Ascending aorta (tissue), 2 donors: ENCODE measurements around the gene PNKD. TPM values are rescaled to one million over a fixed set of nuclear protein-coding genes. Genes with fewer than 3 reads are reported as not detected.

Source experiments
- DNase-seq, 2 donors: peaks; one replicate each; pipeline ENCODE4 v3.0.0-alpha.2; 2019; ENCODE audit warnings: low spot score in 2 of 2
- H3K27ac ChIP-seq, 2 donors: fragments of 200-600 bp; sonication (generic); one replicate each; pipeline ENCODE4 v1.5.1; 2016 to 2017; ENCODE audit warnings: mild to moderate bottlenecking in 1 of 2
- H3K27me3 ChIP-seq: fragments of 200-600 bp; sonication (generic); one replicate; pipeline ENCODE4 v1.5.1; 2017
- H3K36me3 ChIP-seq, 2 donors: fragments of 200-600 bp; sonication (generic); one replicate each; pipeline ENCODE4 v1.5.1; 2016
- H3K4me1 ChIP-seq, 2 donors: fragments of 200-600 bp; sonication (generic); one replicate each; pipeline ENCODE4 v1.5.1; 2016 to 2017; ENCODE audit warnings: mild to moderate bottlenecking in 1 of 2
- H3K4me3 ChIP-seq, 2 donors: fragments of 200-600 bp; sonication (generic); one replicate each; pipeline ENCODE4 v1.5.1; 2016 to 2017; ENCODE audit warnings: mild to moderate bottlenecking in 1 of 2
- H3K9me3 ChIP-seq, 2 donors: fragments of 200-600 bp; sonication (generic); one replicate each; pipeline ENCODE4 v1.5.1; 2016
- intact Hi-C: fragments of 100-400 bp; cut with DNase I; formaldehyde crosslinking; loops from one replicate; pipeline ENCODE4 v1.15.1; 2023
- total RNA-seq: library from RNA; depleted of rRNA; stranded (reverse); fragments of >200 nt; gene quantifications from one replicate; pipeline ENCODE4 v1.1.0, GENCODE V29; 2016
- TF ChIP-seq, protein P1 (sequence below), 3 experiments: fragments of 200-600 bp in 2 of 3; fragments of 450-650 bp in 1 of 3; sonication (generic) in 2 of 3; IDR thresholded peaks; one replicate each; pipeline ENCODE4 v1.5.1; 2016 to 2019; ENCODE audit warnings: antibody characterized with exemption in 3 of 3, mild to moderate bottlenecking in 1 of 3, moderate library complexity in 1 of 3

Gene PNKD
- total RNA-seq, 1 donor from 2014 or later, result 45.8 TPM

- intact Hi-C loops, result loop anchor here (2.0 to 5.0 kb wide), 3 partner anchors 21 to 150 kb away; partner anchors contain the start of gene ARPC2
- Histone ChIP-seq H3K4me3 (peak overlapping the region; percentile 53 to 64), H3K27ac (peak overlapping the region; percentile 79 to 95), H3K9me3 (no peaks in the 10 kb centered on the region), H3K4me1 (peaks cover 0 to 16% of the 10 kb centered on the region in 2 donors), H3K36me3 (no peaks in the 10 kb centered on the region), H3K27me3 (no peaks in the 10 kb centered on the region)
- TF ChIP-seq, protein P1, sequence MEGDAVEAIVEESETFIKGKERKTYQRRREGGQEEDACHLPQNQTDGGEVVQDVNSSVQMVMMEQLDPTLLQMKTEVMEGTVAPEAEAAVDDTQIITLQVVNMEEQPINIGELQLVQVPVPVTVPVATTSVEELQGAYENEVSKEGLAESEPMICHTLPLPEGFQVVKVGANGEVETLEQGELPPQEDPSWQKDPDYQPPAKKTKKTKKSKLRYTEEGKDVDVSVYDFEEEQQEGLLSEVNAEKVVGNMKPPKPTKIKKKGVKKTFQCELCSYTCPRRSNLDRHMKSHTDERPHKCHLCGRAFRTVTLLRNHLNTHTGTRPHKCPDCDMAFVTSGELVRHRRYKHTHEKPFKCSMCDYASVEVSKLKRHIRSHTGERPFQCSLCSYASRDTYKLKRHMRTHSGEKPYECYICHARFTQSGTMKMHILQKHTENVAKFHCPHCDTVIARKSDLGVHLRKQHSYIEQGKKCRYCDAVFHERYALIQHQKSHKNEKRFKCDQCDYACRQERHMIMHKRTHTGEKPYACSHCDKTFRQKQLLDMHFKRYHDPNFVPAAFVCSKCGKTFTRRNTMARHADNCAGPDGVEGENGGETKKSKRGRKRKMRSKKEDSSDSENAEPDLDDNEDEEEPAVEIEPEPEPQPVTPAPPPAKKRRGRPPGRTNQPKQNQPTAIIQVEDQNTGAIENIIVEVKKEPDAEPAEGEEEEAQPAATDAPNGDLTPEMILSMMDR (IDR thresholded peaks at IDR 0.05), result no peak
- DNase-seq, result peak; percentile 77 to 94
Observed at GRCh38 chr2:218367415-218368149, 97.3 kb downstream of the PNKD start.

- Histone ChIP-seq H3K4me1 (peaks cover 0 to 16% of the 10 kb centered on the region in 2 donors), H3K36me3 (no peaks in the 10 kb centered on the region), H3K4me3 (peak overlapping the region; percentile 53 to 64), H3K9me3 (no peaks in the 10 kb centered on the region), H3K27me3 (no peaks in the 10 kb centered on the region), H3K27ac (peak overlapping the region; percentile 79 to 95)
- intact Hi-C loops, result loop anchor here (5.0 kb wide), 1 partner anchor 151 kb away; the partner anchor contains the start of gene ARPC2
- TF ChIP-seq, protein P1 (IDR thresholded peaks at IDR 0.05), result no peak
- no peak for DNase-seq
Observed at GRCh38 chr2:218368150-218368528, 97.8 kb downstream of the PNKD start.

DNA sequence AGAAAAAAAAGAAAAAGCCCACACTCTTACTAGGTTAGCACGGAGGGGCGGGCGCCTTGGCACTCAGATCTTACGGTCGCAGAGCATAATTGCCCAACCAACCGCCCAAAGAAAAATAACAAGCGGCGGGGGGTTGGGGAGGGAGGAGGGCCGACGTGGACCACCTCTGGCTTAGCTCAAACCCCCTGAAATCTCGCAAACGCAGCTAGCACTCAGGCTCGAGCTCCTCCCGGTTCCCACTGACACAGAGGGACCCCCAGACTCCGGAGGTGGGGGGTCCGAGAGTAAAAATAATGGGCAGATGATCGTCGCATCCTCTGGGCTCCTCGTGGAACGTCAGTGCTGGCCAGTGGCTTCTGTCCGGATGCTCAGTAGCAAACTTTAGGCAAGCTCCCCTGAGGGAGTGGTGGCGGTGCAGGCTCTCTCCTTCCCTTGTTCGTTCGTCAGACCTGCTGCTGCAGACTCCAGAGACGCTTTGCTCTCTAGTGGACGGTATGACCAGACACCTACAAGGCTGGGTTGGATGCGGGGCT is 98.4 kb downstream of the PNKD start:
- Histone ChIP-seq H3K27ac (peak overlapping the region; percentile 79 to 95), H3K27me3 (no peaks in the 10 kb centered on the region), H3K9me3 (no peaks in the 10 kb centered on the region), H3K36me3 (no peaks in the 10 kb centered on the region), H3K4me3 (peak overlapping the region in 1 of 2 donors; percentile 64), H3K4me1 (peaks cover 0 to 16% of the 10 kb centered on the region in 2 donors)
- peak in 1 of 2 donors; percentile 75 for DNase-seq
- TF ChIP-seq, protein P1 (IDR thresholded peaks at IDR 0.05), result no peak
- intact Hi-C loops, result loop anchor here (5.0 kb wide), 1 partner anchor 151 kb away; the partner anchor contains the start of gene ARPC2

GRCh38 chr2:218369330-218369729 is 99.0 kb downstream of the PNKD start:
- H3K4me1 ChIP-seq, result peaks cover 0 to 16% of the 10 kb centered on the region in 2 donors
- DNase-seq, result no peak

DNA sequence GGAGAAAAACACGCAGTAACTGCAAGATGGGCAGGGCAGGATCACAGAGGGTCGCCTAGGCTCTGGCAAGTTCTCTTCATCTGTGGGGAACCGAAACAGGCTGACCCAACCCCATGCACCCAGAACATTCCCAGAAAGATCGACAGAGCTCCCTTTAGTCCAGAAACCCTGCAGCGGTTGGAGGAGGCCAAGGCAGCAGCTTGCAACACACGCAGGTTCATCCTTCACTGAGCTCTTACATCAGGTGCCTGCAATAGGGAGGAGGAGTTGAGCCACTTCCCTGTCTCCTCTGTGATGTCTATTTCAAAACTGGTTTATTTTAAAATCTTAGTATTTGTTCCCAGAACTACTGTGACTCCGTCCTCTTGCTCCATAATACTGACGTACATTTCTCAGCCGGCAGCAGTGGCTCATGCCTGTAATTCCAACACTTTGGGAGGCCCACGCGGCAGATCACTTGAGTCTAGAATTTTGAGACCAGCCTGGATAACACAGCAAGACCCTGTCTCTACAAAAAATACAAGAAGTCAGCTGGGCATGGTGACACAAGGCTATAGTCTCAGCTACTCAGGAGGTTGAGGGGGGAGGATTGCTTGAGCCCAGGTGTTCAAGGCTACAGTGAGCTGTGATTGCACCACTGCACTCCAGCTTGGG is 100.2 kb downstream of the PNKD start:
- Histone ChIP-seq H3K27me3 (no peaks in the 10 kb centered on the region), H3K4me1 (peaks cover 0 to 16% of the 10 kb centered on the region in 2 donors), H3K36me3 (no peaks in the 10 kb centered on the region), H3K9me3 (no peaks in the 10 kb centered on the region), H3K4me3 (no peak overlapping the region), H3K27ac (peak overlapping the region; percentile 79 to 95)
- TF ChIP-seq, protein P1 (IDR thresholded peaks at IDR 0.05), result no peak
- intact Hi-C loops, result no loop called here
- DNase-seq, result peak; percentile 63 to 86

More at GRCh38 chr2:218369330-218369729, 99.0 kb downstream of the PNKD start:
- Histone ChIP-seq H3K9me3 (no peaks in the 10 kb centered on the region), H3K27ac (peak overlapping the region; percentile 79 to 95), H3K36me3 (no peaks in the 10 kb centered on the region), H3K27me3 (no peaks in the 10 kb centered on the region), H3K4me3 (no peak overlapping the region)
- intact Hi-C loops, result loop anchor here (5.0 kb wide), 1 partner anchor 152 kb away; the partner anchor contains the start of gene ARPC2
- TF ChIP-seq, protein P1 (IDR thresholded peaks at IDR 0.05), result no peak
